Lower leg skin (tissue), 3 donors: ENCODE measurements around the gene ARHGAP5.

Experiments
- POLR2A ChIP-seq, 2 donors: fragments of 450-650 bp; IDR thresholded peaks; one replicate each; pipeline ENCODE4 v1.6.1; 2016 to 2017; ENCODE audit warnings: antibody characterized with exemption in 2 of 2, mild to moderate bottlenecking in 1 of 2, moderate library complexity in 1 of 2
- TF ChIP-seq, protein P1 (sequence below), 3 donors: fragments of 450-650 bp; IDR thresholded peaks; one replicate each; pipeline ENCODE4 v1.5.1; 2016; ENCODE audit warnings: antibody characterized with exemption in 3 of 3, mild to moderate bottlenecking in 3 of 3, moderate library complexity in 2 of 3

DNA sequence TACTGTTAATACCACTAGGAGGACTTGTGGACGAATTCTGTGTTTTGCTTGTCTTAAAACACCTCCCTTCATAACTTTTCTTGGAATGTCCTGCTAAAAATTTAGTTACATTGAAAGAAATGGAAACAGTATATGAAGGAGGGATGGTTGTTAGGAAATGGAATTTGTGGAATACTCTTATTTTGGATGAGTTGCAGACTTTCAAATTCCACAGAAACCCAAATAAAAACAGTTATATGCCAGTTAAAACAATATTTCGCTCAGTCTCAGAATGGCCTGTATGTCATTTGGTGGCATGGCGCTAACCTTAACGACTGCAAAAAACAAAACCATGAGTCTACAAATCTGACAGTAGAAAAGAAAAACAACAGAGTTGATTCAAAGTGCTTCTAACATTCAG lies 12.2 kb upstream of the ARHGAP5 start:
- TF ChIP-seq, protein P1, sequence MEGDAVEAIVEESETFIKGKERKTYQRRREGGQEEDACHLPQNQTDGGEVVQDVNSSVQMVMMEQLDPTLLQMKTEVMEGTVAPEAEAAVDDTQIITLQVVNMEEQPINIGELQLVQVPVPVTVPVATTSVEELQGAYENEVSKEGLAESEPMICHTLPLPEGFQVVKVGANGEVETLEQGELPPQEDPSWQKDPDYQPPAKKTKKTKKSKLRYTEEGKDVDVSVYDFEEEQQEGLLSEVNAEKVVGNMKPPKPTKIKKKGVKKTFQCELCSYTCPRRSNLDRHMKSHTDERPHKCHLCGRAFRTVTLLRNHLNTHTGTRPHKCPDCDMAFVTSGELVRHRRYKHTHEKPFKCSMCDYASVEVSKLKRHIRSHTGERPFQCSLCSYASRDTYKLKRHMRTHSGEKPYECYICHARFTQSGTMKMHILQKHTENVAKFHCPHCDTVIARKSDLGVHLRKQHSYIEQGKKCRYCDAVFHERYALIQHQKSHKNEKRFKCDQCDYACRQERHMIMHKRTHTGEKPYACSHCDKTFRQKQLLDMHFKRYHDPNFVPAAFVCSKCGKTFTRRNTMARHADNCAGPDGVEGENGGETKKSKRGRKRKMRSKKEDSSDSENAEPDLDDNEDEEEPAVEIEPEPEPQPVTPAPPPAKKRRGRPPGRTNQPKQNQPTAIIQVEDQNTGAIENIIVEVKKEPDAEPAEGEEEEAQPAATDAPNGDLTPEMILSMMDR (IDR thresholded peaks at IDR 0.05): no peak
- TF ChIP-seq POLR2A (IDR thresholded peaks at IDR 0.05): no peak
